Colon (tissue), 2 donors: ENCODE results near the gene EPHA4.

Experiments used
- FAIRE-seq: peaks from 2 replicates; lab custom pipeline; 2012; peaks lifted over from hg19 to GRCh38; lab: Jason Lieb, UNC
- donor health status: control.
- donor health status: control.

EPHA4 gene

DNA sequence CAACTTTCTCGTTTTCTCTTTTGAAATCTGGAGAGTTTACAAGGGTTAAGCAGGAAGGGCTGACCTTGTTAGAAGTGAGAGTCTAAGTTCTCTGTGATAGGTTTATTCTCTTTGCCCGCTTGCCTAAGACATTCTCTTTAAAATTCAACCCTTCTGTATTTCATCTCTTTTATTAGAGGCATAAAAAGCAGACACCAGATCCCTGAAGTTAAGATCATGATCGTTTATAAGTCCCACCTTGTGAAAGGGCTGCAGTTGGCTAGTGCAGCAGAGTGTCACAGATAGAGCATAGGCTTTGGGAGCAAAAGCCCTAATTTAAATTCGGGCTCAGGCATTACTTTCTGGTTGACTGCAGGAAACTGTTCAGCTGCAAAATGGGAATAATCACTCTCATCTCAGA is 181.2 kb downstream of the EPHA4 start:
- no peak for FAIRE-seq

DNA sequence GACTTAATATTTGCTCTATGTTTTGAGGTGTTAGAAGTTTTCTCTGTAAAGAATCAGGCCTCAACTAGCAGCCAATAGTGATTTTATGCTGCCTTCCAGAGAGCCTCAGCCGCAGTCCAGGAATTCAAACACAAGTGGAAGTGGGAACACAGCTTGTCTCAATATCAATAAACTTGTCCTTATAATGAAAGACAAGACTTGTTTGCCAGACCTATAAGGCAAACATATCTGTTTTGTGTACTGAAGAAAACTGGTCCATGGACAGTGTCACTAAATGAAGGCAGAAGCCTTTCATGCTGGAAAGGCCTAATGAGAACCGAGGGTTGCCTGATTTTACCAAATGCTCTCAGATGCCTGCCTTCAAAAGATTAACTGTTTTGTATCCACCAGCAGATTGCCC is 182.2 kb downstream of the EPHA4 start:
- FAIRE-seq = no peak

- FAIRE-seq = no peak
These were observed 182.7 kb downstream of the EPHA4 start for GRCh38 chr2:221389421-221389820.

DNA sequence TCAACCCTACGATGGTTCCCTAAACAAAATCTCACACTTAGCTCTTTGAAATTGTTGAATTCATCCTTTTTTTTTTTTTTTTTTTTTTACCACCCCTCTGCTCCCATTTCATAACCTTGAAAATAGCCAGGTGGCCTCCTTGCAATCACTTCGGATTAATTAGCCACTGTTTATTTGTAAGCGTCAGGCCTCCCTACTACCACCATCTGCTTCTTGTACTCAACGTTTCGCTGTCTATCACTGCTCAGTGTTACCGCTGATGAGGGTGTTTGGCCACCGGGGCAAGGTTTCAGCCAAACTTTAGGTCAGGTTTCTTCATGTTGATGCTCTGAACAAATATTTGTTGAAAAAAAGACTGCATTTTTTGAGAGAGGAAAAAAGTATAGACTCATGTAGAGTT is 183.2 kb downstream of the EPHA4 start:
- FAIRE-seq = no peak

DNA sequence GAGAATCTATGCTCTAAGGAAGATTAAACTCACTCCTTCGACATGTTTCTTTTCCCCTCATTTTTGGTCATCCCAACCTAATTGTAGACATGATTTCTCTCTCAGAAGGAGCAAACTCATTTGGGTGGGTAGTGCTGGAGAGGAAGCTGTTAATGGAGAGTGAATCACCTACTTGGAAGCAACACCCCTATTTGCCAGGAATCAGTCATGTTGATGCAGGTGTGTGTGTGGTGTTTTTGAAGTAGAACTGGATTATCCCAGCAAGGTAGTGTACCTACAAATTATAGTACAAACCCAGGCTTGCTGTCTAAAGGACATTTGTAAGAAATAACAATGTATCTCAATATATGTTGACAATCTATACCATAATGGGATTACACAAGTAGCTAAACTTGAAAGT is 186.4 kb downstream of the EPHA4 start:
- no peak for FAIRE-seq

- no peak for FAIRE-seq
These were observed 190.1 kb downstream of the EPHA4 start for GRCh38 chr2:221381928-221382488.

DNA sequence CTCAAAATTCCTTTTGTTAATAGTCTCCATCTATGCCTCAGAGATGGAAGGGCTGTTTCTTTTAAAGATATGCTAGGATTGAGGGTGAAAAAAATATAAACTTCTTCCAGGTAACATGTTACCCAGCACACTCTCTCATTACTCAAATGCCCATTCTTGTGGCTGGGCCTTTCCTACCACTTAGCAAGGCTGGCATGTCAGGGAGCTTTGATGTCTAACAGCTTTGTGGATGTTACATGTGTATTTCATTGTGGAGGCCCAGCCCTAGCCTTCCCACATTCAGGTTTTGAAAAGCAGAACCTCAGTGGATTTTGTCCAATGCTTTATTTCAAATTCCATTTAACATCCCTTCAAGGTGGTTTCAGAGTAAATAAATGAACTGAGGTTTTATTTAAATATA is 191.4 kb downstream of the EPHA4 start:
- FAIRE-seq = no peak

GRCh38 chr2:221380062-221380461 is 192.0 kb downstream of the EPHA4 start:
- FAIRE-seq = no peak

- FAIRE-seq = no peak
These were observed 194.5 kb downstream of the EPHA4 start for GRCh38 chr2:221377597-221377996.

GRCh38 chr2:221377066-221377465 is 195.0 kb downstream of the EPHA4 start:
- FAIRE-seq = no peak

GRCh38 chr2:221374234-221374633 is 197.9 kb downstream of the EPHA4 start:
- no peak for FAIRE-seq

- no peak for FAIRE-seq
These were observed 199.2 kb downstream of the EPHA4 start for GRCh38 chr2:221372907-221373306.

DNA sequence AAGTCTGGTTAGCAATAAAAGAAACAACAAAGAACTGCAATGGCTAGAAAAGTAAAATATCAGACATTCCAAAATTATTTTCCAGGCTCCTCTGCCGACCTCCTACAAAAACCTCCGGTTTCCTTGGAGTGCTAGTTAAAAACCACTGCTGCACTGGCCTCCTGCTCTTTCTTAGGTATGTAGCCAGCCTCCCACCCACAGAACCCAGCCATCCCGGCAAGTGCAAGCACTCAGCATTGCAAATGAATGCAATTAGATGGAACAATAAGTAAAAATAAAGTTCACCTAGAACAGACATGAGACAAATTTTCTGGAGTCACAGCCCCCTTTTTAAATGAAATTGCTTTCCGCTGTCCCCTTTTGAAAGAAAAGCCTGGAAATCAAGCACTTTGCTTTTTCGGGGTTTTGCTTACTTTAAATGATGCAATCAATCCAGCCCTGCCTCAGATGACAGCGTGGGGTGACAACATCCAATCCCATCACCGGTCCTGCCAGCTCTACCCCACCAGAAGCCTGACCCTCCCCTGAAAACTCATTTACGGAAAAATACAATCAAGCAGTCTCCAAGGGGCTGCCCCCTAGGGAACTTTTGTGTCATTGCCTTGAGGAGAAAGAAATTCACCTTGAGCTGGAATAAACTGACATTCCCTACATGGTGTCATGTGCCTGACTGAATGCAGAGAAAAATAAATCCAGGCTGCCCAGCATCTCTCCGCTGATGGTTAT is 199.8 kb downstream of the EPHA4 start:
- no peak for FAIRE-seq

GRCh38 chr2:221371347-221371746 is 200.8 kb downstream of the EPHA4 start:
- no peak for FAIRE-seq

DNA sequence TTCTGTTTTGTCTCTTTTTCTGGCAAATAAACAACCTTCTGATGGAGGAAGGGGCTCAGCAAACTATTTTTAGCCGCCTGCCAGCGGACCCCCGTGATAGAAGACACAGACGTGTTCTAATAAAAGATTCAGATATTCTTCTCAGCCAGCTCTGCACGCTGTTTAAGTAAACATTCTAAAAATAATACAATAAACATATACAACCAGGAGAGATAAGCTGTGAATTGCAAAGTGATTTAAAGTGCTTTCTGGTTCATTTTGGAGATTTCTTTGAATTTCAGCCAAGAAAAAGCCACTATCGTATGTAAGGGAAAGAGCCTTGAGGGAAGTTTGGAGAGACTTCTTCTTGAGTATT is 201.3 kb downstream of the EPHA4 start:
- FAIRE-seq = no peak

GRCh38 chr2:221370076-221370856 is 201.8 kb downstream of the EPHA4 start:
- FAIRE-seq = no peak
